ENCODE data around the gene TJP2. TPM values are rescaled to one million over a fixed set of nuclear protein-coding genes. Genes with fewer than 3 reads are reported as not detected.
A peak's percentile ranks its signal among the peaks of the same experiment; 100 is the strongest.

The TJP2 gene
- 10 to 100 TPM; 21.4 to 24.5 TPM for total RNA-seq

DNA sequence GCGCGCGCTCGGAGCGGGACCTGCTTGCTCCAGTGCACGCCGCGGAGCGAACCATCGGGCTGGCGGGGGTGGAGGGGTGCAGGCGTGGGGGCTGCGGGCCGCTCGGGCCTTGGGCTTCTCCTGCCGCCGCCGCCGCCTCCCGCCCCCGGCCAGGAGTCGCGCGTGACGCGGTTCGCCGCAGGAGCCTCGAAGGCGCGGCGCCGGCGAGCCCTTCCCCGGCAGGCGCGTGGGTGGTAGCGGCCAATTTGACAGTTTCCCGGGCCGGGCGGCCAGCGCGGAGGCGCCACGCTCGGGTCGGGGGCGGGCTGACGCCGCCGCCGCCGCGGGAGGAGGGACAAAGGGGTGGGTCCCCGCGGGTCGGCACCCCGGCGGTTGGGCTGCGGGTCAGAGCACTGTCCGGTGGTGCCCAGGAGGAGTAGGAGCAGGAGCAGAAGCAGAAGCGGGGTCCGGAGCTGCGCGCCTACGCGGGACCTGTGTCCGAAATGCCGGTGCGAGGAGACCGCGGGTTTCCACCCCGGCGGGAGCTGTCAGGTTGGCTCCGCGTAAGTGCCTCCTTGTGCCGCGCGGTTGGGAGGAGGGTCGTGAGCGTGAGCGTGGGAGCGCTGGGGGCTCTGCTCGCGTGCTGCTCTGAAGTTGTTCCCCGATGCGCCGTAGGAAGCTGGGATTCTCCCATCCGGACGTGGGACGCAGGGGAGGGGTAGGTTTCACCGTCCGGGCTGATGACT, at the start of gene TJP2:
Gene TJP2, plus strand, starts transcription at position 387 of the 725 bp plus-strand sequence. Its CDS starts 96 bp downstream, at position 483.
- Mint-ChIP-seq H3K9me3 (no peaks in the 10 kb centered on the region), H3K27me3 (peaks cover 20% of the 10 kb centered on the region), H3K4me1 (peaks cover 52% of the 10 kb centered on the region), H3K27ac (peak within 1 kb of the TSS; percentile 81), H3K4me3 (peak within 1 kb of the TSS; percentile 86), H3K36me3 (ENCODE audit: low read depth) (peaks cover 5% of the 10 kb centered on the region)
- ChIA-PET CTCF (interaction anchor here (0.6 to 1.8 kb wide), 4 partner anchors 9 to 126 kb away, joined by 3 to 5 read pairs (median 4); no protein-coding TSS in a partner anchor), POLR2A (interaction anchor here (0.6 kb wide), 1 partner anchor 52 kb away, joined by 7 read pairs; no protein-coding TSS in a partner anchor)
- DNase-seq = peak; percentile 53

- Mint-ChIP-seq H3K27me3 (peaks cover 2% of the 10 kb centered on the region), H3K27ac (no peak overlapping the region), H3K9me3 (no peaks in the 10 kb centered on the region), H3K4me3 (no peak overlapping the region), H3K36me3 (ENCODE audit: low read depth) (no peaks in the 10 kb centered on the region), H3K4me1 (no peaks in the 10 kb centered on the region)
- no peak for DNase-seq
- ChIA-PET CTCF (interaction anchor here (0.7 to 1.1 kb wide), 2 partner anchors 10 to 129 kb away, joined by 3 read pairs; no protein-coding TSS in a partner anchor), POLR2A (no interaction called here)
These were observed 43.3 kb upstream of the TJP2 start for GRCh38 chr9:69130456-69131441.

DNA sequence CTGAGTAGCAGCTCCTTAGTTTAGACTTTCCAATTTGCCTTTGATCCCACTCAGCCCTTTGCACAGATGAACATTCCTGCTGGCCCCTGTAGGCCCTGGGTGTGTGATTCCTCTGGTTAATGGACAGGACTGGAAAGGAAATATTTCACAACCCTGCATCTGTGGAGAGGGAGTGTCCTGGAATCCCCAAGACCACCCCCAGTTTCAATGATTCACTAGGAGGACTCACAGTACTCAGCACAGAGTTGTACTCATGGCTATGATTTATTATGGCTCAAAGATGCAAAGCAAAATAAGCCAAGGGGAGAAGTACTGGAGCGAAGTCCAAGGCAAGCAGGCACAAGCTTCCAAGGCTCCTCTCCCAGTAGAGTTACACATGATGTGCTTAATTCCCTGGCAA, 42.4 kb upstream of the TJP2 start:
- CTCF ChIA-PET = no interaction called here
- H3K4me3 Mint-ChIP-seq = no peak overlapping the region

GRCh38 chr9:69132361-69132760, 41.7 kb upstream of the TJP2 start:
- no peaks in the 10 kb centered on the region for H3K36me3 Mint-ChIP-seq (ENCODE audit: low read depth)

More for the DNA sequence above, 42.4 kb upstream of the TJP2 start:
- H3K4me1 Mint-ChIP-seq = no peaks in the 10 kb centered on the region
- H3K36me3 Mint-ChIP-seq (ENCODE audit: low read depth) = no peaks in the 10 kb centered on the region
- peaks cover 2% of the 10 kb centered on the region for H3K27me3 Mint-ChIP-seq
- POLR2A ChIA-PET = no interaction called here
- H3K27ac Mint-ChIP-seq = no peak overlapping the region
- H3K9me3 Mint-ChIP-seq = no peaks in the 10 kb centered on the region
- no peak for DNase-seq

DNA sequence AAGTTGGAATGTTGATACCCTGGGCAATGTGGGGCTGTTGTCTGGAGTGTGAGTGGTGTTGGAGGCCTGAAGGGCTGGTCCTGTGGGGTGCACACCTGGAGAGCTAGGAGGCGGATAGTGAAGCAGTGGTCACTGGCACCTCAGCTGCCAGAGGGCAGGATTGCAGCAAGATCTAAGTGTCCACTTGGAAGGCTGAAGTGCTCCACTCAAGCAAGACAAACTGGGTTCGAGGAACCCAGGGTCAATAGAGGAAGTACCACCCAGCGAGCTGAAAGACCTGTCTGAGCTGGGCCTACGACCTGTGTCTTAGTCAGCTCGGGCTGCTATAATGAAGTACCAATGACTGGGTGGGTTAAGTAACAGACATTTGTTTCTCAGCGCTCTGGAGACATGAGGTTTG, 39.7 kb upstream of the TJP2 start:
- H3K4me3 Mint-ChIP-seq = no peak overlapping the region
- no peak overlapping the region for H3K27ac Mint-ChIP-seq
- DNase-seq = no peak
- ChIA-PET POLR2A (no interaction called here), CTCF (interaction anchor here (1.4 kb wide), 1 partner anchor 15 kb away, joined by 3 read pairs; no protein-coding TSS in a partner anchor)
- no peaks in the 10 kb centered on the region for H3K36me3 Mint-ChIP-seq (ENCODE audit: low read depth)
- no peaks in the 10 kb centered on the region for H3K4me1 Mint-ChIP-seq
- no peaks in the 10 kb centered on the region for H3K9me3 Mint-ChIP-seq
- H3K27me3 Mint-ChIP-seq = peaks cover 2% of the 10 kb centered on the region

More at GRCh38 chr9:69132361-69132760, 41.7 kb upstream of the TJP2 start:
- DNase-seq = no peak
- H3K27ac Mint-ChIP-seq = no peak overlapping the region
- H3K27me3 Mint-ChIP-seq = peaks cover 2% of the 10 kb centered on the region
- POLR2A ChIA-PET = no interaction called here
- no peaks in the 10 kb centered on the region for H3K9me3 Mint-ChIP-seq
- H3K4me1 Mint-ChIP-seq = no peaks in the 10 kb centered on the region
- CTCF ChIA-PET = no interaction called here
- no peak overlapping the region for H3K4me3 Mint-ChIP-seq

GRCh38 chr9:69136185-69136584, 37.9 kb upstream of the TJP2 start:
- H3K9me3 Mint-ChIP-seq = no peaks in the 10 kb centered on the region
- H3K27ac Mint-ChIP-seq = no peak overlapping the region
- CTCF ChIA-PET = interaction anchor here (0.8 to 1.5 kb wide), 2 partner anchors 8 to 24 kb away, joined by 3 to 5 read pairs; no protein-coding TSS in a partner anchor
- no peaks in the 10 kb centered on the region for H3K4me1 Mint-ChIP-seq
- H3K36me3 Mint-ChIP-seq (ENCODE audit: low read depth) = no peaks in the 10 kb centered on the region
- no peaks in the 10 kb centered on the region for H3K27me3 Mint-ChIP-seq
- no peak for DNase-seq
- no peak overlapping the region for H3K4me3 Mint-ChIP-seq
- POLR2A ChIA-PET = no interaction called here

DNA sequence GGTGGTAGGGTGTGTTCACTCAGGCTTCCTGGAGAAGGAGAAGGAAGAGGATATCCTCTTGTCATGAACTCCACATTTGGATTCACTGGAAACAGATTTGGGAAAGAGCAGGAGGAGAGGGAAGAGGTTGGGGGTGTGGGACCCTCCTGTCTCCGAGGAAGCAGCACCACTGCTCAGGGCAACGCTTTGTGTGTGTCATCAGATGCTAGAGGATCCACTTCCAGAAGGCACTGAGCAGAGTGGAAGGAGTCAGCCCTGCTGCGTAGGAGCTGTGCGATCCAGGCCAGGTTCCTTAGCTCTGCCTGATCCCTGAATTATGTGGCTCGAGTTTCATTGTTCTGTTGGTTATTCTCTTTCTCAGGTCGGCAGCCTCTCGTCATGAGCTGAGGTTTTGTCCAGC, 37.3 kb upstream of the TJP2 start:
- Mint-ChIP-seq H3K4me1 (no peaks in the 10 kb centered on the region), H3K36me3 (ENCODE audit: low read depth) (no peaks in the 10 kb centered on the region), H3K9me3 (no peaks in the 10 kb centered on the region), H3K4me3 (no peak overlapping the region), H3K27ac (no peak overlapping the region), H3K27me3 (no peaks in the 10 kb centered on the region)
- ChIA-PET CTCF (interaction anchor here (0.8 to 1.5 kb wide), 2 partner anchors 8 to 24 kb away, joined by 3 to 5 read pairs; no protein-coding TSS in a partner anchor), POLR2A (no interaction called here)
- no peak for DNase-seq

GRCh38 chr9:69137311-69137710, 36.8 kb upstream of the TJP2 start:
- Mint-ChIP-seq H3K36me3 (ENCODE audit: low read depth) (no peaks in the 10 kb centered on the region), H3K4me1 (no peaks in the 10 kb centered on the region), H3K9me3 (no peaks in the 10 kb centered on the region), H3K4me3 (no peak overlapping the region), H3K27ac (no peak overlapping the region), H3K27me3 (peaks cover 4% of the 10 kb centered on the region)
- no peak for DNase-seq
- POLR2A ChIA-PET = no interaction called here
- CTCF ChIA-PET = interaction anchor here (1.5 kb wide), 1 partner anchor 23 kb away, joined by 5 read pairs; no protein-coding TSS in a partner anchor

DNA sequence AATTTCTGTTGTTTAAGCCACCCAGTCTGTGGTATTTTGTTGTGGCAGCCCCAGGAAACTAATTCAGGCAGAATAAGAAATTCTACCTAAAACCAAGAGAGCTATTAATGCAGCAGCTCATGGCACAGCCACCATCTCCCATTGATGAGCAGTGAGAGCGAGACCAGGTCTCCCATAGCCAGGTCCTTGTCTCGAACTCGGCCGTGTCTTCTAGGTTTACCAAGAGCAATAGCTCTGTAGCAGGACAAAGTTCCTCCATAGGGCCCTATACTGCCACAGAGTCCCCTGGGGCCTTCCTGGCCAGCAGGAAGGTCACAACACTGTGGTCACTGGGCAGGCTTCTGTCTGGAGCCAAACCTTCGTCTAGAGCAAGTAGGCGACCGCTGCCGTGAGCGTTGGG, 34.5 kb upstream of the TJP2 start:
- ChIA-PET POLR2A (no interaction called here), CTCF (no interaction called here)
- H3K9me3 Mint-ChIP-seq = no peaks in the 10 kb centered on the region
- no peaks in the 10 kb centered on the region for H3K36me3 Mint-ChIP-seq (ENCODE audit: low read depth)
- H3K27me3 Mint-ChIP-seq = peaks cover 5% of the 10 kb centered on the region
- H3K4me3 Mint-ChIP-seq = no peak overlapping the region
- H3K27ac Mint-ChIP-seq = no peak overlapping the region
- no peak for DNase-seq
- H3K4me1 Mint-ChIP-seq = no peaks in the 10 kb centered on the region

DNA sequence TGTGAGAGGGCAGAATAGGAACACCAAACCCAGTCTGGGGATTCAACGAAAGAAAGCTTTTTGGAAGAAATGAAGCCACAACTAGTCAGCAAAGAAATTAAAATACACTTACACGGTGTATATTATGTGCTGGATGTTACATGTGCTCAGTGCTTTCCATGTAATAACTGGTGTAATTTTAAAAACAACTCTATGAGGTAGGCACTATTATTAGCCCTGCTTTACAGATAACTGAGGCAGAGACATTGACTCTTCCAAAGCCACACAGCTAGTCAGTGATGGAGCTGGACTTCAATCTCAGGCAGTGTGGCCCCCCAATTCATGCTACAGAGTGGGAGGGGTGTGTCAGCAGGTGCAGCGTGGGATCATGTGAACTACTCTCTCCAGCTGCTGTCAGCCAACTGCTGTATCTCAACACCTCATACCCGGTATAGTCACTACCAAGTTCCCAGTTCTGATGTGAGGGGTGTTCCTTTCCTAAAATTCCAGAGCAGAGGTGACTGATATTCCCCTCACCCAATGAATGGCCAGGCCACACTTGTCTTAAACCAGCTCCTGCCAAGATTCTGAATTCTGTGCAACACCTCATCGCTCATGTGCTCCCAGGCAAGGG, 33.8 kb upstream of the TJP2 start:
- H3K36me3 Mint-ChIP-seq (ENCODE audit: low read depth) = no peaks in the 10 kb centered on the region
- ChIA-PET CTCF (no interaction called here), POLR2A (no interaction called here)

DNA sequence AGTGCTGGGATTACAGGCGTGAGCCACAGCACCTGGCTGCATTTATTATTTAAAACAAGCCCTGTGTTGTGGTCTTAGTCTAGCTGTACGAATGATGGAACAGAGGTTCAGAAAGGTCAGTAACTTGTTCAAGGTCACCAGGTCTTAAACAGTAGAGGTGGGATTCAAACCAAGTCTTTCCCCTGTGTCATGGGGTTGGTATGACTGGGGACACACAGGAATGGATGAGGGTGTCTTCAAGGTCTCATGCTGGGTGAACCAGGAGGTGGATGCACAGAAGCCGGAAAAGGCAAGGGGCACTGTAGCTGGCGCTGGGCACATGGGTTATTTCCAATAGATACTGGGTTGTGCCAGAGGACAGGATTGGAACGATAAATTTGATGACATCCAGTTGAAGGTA, 32.2 kb upstream of the TJP2 start:
- DNase-seq = no peak
- Mint-ChIP-seq H3K4me1 (no peaks in the 10 kb centered on the region), H3K9me3 (no peaks in the 10 kb centered on the region), H3K27me3 (peaks cover 5% of the 10 kb centered on the region), H3K4me3 (no peak overlapping the region), H3K27ac (no peak overlapping the region), H3K36me3 (ENCODE audit: low read depth) (no peaks in the 10 kb centered on the region)
- POLR2A ChIA-PET = no interaction called here
- CTCF ChIA-PET = interaction anchor here (1.3 kb wide), 1 partner anchor 17 kb away, joined by 3 read pairs; no protein-coding TSS in a partner anchor

More for the DNA sequence above, 33.8 kb upstream of the TJP2 start:
- no peaks in the 10 kb centered on the region for H3K4me1 Mint-ChIP-seq
- no peak for DNase-seq
- no peak overlapping the region for H3K27ac Mint-ChIP-seq
- H3K27me3 Mint-ChIP-seq = peaks cover 5% of the 10 kb centered on the region
- H3K9me3 Mint-ChIP-seq = no peaks in the 10 kb centered on the region
- H3K4me3 Mint-ChIP-seq = no peak overlapping the region

DNA sequence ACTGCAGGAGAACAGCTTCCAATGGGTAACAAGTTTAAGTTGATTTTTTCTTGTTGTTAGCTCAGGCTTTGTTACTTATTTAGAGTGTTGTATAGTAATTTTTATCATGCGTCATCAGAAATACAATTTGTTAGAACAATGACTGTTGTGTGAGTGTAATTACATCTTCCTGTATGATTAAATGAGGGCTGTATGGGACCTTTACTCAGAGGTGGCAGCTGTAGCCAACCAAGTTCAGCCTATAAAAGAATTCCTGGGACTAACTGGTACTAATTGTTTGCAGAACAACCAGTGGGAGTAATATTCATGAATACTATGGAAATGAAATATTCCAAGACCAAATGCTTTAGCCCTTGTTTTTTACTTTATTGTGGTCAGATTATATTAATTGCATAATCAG, 30.8 kb upstream of the TJP2 start:
- H3K4me3 Mint-ChIP-seq = no peak overlapping the region
- no peaks in the 10 kb centered on the region for H3K36me3 Mint-ChIP-seq (ENCODE audit: low read depth)

More for the DNA sequence above, 30.8 kb upstream of the TJP2 start:
- DNase-seq = no peak
- Mint-ChIP-seq H3K4me1 (no peaks in the 10 kb centered on the region), H3K9me3 (no peaks in the 10 kb centered on the region), H3K27ac (no peak overlapping the region), H3K27me3 (peaks cover 5% of the 10 kb centered on the region)
- ChIA-PET CTCF (interaction anchor here (1.0 to 1.3 kb wide), 3 partner anchors 15 to 37 kb away, joined by 3 read pairs; no protein-coding TSS in a partner anchor), POLR2A (no interaction called here)
